Hepatocyte (in vitro differentiated cells): ENCODE measurements around the gene IRF8. TPM values are rescaled to one million over a fixed set of nuclear protein-coding genes. Genes with fewer than 3 reads are reported as not detected.

ENCODE experiments used
- DNase-seq: peaks from one replicate; pipeline ENCODE4 v3.0.0-alpha.2; 2016; ENCODE audit warnings: low spot score
- H2AFZ ChIP-seq: fragments of 200-600 bp; sonication (generic); 2 replicates; pipeline ENCODE4 v1.6.0; 2016; ENCODE audit warnings: antibody characterized with exemption, mild to moderate bottlenecking
- H3K27ac ChIP-seq: fragments of 200-600 bp; sonication (generic); 2 replicates; pipeline ENCODE4 v1.5.1; 2016; ENCODE audit warnings: mild to moderate bottlenecking
- H3K27me3 ChIP-seq: fragments of 200-600 bp; sonication (generic); 2 replicates; pipeline ENCODE4 v1.6.1; 2016
- H3K36me3 ChIP-seq: fragments of 200-600 bp; sonication (generic); replicated peaks from 2 replicates; pipeline ENCODE4 v1.5.1; 2016; ENCODE audit warnings: low read depth; ENCODE audit not compliant: insufficient read depth
- H3K4me1 ChIP-seq: fragments of 200-600 bp; sonication (generic); 2 replicates; pipeline ENCODE4 v1.5.1; 2016; ENCODE audit warnings: mild to moderate bottlenecking, moderate library complexity; ENCODE audit not compliant: insufficient read depth
- H3K4me2 ChIP-seq: fragments of 200-600 bp; sonication (generic); 2 replicates; pipeline ENCODE4 v1.6.0; 2016
- H3K4me3 ChIP-seq: fragments of 200-600 bp; sonication (generic); 2 replicates; pipeline ENCODE4 v1.5.1; 2016; ENCODE audit warnings: mild to moderate bottlenecking
- H3K79me2 ChIP-seq: fragments of 200-600 bp; sonication (generic); 2 replicates; pipeline ENCODE4 v1.6.0; 2017; ENCODE audit warnings: mild to moderate bottlenecking
- H3K9me2 ChIP-seq: fragments of 200-600 bp; sonication (generic); replicated peaks from 2 replicates; pipeline ENCODE4 v1.6.0; 2017; ENCODE audit warnings: mild to moderate bottlenecking; ENCODE audit not compliant: insufficient read depth
- H3K9me3 ChIP-seq: fragments of 200-600 bp; sonication (generic); 2 replicates; pipeline ENCODE4 v1.5.1; 2016; ENCODE audit warnings: low read depth, mild to moderate bottlenecking
- H4K20me1 ChIP-seq: fragments of 200-600 bp; sonication (generic); 2 replicates; pipeline ENCODE4 v1.6.0; 2016; ENCODE audit warnings: mild to moderate bottlenecking; ENCODE audit not compliant: insufficient read depth, poor library complexity, severe bottlenecking
- EZH2 ChIP-seq: fragments of 200-600 bp; sonication (generic); IDR thresholded peaks from 2 replicates; pipeline ENCODE4 v1.6.1; 2016; ENCODE audit warnings: antibody characterized with exemption, mild to moderate bottlenecking, borderline replicate concordance
- EZH2phosphoT487 ChIP-seq: fragments of 200-600 bp; sonication (generic); IDR thresholded peaks from one replicate; pipeline ENCODE4 v1.6.1; 2018; ENCODE audit warnings: antibody characterized with exemption, mild to moderate bottlenecking, low read depth, moderate library complexity; ENCODE audit not compliant: unreplicated experiment, severe bottlenecking
- WGBS: methylation state at CpG from one replicate; pipeline ENCODE4 v1.1.6; 2016; ENCODE audit warnings: low lambda C conversion rate; ENCODE audit errors: missing lambda C conversion rate; 5-methylcytosine and 5-hydroxymethylcytosine counted together
- polyA plus RNA-seq: library from polyadenylated mRNA; unstranded; fragments of >200 nt; fragmentation: Nextera tagmentation; extraction: Ambion mirVana; gene quantifications from 2 replicates; pipeline ENCODE4 v1.2.1, GENCODE V29; 2016
- total RNA-seq: library from RNA; depleted of rRNA; stranded (reverse); fragments of >200 nt; gene quantifications from 2 replicates; pipeline ENCODE4 v1.2.3, GENCODE V29; 2014
- TF ChIP-seq, protein P1 (sequence below): fragments of 200-600 bp; sonication (generic); IDR thresholded peaks from 2 replicates; pipeline ENCODE4 v1.5.1; 2016; ENCODE audit warnings: antibody characterized with exemption, mild to moderate bottlenecking; ENCODE audit not compliant: poor library complexity

Gene IRF8
- total and polyA plus RNA-seq, 2 experiments from 2014 or later: 6.9 to 8.4 TPM

DNA sequence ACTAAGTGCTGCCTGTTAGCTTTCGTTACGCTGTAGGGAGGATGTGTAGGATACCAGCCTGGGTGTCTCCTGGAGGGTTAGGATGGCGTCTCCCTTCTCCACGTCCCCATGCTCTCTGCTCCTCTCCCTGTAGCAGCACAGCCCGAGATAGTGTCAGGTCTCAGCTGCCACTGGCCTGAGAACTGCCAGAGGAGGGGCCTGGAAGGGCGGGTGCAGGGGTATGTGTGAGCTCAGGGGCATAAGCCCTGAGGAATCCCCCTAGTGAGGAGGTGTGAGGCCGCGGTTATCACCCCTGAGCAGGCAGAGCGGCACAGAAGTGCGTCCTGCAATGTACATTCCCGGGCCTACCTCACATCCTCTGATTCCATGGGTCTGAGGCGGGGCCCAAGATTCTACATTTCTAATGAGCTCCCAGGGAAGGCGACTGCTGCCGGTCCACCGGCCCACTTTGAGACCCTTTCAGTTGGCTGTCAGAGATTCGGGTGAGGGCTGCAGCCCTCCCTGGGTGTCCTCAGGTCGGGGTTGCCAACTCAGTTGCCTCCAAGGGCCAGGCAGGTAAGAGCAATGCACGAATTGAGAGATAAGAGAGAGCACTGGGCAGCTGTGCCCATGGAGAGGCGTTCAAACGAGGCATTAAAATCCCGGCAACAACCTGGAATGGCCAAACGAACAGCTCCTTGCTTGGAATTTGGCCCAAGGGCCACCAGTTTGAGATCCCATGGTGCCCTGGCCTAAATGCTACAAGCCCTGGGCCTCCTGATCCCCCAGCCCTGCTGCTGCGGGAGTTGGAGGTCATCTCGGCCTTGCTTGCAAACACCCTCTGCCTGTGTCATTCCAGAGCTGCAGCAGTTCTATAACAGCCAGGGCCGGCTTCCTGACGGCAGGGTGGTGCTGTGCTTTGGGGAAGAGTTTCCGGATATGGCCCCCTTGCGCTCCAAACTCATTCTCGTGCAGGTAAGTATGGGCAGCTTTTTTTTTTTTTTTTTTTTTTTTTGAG is 20.6 kb downstream of the IRF8 start:
- 89% methylated on average over 29 of the region's 29 CpGs for WGBS
- no peaks in the 10 kb centered on the region for H3K27me3 ChIP-seq

DNA sequence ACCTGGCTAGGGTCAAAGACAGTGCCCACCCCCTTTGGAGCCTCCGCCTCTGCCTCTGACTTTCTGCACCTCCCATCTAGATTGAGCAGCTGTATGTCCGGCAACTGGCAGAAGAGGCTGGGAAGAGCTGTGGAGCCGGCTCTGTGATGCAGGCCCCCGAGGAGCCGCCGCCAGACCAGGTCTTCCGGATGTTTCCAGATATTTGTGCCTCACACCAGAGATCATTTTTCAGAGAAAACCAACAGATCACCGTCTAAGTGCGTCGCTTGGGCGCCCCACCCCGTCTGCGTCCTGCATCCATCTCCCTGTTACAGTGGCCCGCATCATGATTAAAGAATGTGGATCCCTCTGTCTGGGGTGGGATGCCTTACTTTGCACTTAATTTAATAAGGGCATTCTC is 22.1 kb downstream of the IRF8 start:
- H4K20me1 ChIP-seq: no peaks in the 10 kb centered on the region
- 91% methylated on average over 14 of the region's 14 CpGs for WGBS

More for the DNA sequence above, 20.6 kb downstream of the IRF8 start:
- Histone ChIP-seq H3K27ac (no peak overlapping the region), H3K4me2 (no peak overlapping the region), H3K9me2 (no peaks in the 10 kb centered on the region), H4K20me1 (no peaks in the 10 kb centered on the region), H3K4me3 (no peak overlapping the region), H3K4me1 (peaks cover 6% of the 10 kb centered on the region), H2AFZ (no peak overlapping the region), H3K9me3 (no peaks in the 10 kb centered on the region), H3K36me3 (no peaks in the 10 kb centered on the region), H3K79me2 (no peaks in the 10 kb centered on the region)
- TF ChIP-seq EZH2phosphoT487 (no peak), EZH2 (no peak)
- TF ChIP-seq, protein P1, sequence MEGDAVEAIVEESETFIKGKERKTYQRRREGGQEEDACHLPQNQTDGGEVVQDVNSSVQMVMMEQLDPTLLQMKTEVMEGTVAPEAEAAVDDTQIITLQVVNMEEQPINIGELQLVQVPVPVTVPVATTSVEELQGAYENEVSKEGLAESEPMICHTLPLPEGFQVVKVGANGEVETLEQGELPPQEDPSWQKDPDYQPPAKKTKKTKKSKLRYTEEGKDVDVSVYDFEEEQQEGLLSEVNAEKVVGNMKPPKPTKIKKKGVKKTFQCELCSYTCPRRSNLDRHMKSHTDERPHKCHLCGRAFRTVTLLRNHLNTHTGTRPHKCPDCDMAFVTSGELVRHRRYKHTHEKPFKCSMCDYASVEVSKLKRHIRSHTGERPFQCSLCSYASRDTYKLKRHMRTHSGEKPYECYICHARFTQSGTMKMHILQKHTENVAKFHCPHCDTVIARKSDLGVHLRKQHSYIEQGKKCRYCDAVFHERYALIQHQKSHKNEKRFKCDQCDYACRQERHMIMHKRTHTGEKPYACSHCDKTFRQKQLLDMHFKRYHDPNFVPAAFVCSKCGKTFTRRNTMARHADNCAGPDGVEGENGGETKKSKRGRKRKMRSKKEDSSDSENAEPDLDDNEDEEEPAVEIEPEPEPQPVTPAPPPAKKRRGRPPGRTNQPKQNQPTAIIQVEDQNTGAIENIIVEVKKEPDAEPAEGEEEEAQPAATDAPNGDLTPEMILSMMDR: no peak
- DNase-seq: no peak

DNA sequence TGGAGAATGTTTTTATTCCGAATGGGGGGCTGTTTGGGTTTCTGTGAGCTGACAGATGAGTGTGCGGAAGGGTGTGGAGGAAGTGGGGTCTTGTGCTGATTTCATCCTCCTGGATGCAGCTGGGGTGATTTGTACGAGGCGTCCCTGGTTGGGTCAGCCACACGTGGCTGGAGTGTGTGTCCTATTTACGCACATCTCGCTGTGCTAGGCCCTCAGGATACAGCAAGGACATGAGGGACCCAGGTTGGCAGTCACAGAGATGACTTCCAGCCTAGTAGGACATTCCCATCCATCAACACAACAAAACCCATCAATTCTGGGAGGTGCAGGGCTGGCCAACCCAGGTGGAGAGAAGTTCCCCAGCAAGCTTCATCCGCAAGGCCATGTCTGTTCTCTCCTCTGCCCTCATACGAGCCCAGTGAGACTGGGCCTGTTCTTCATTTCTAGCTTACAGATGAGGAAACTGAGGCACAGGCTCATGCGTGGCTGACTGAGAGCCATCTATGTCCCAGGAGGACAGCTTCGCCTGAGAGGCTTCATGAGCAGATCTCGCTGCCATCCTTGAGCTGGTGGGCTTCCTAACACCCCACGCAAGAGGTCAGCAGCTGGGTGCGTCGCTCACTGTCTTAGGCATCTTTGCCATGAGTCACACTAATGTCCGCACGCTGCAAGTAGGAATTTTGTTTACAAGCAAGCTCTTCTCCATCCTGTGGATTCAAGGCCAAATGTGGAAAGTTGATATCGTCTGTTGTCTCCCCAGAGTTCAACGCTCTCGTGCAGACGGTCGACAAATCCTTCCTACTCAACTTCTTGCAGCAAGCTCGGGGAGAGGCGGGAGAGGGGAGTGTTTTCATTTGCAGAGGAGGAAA is 24.4 kb downstream of the IRF8 start:
- H3K9me2 ChIP-seq: no peaks in the 10 kb centered on the region
- H3K4me3 ChIP-seq: no peak overlapping the region
- TF ChIP-seq EZH2 (no peak), EZH2phosphoT487 (no peak)
- TF ChIP-seq, protein P1: no peak
- H4K20me1 ChIP-seq: no peaks in the 10 kb centered on the region
- H3K79me2 ChIP-seq: no peaks in the 10 kb centered on the region
- peaks cover 10% of the 10 kb centered on the region for H3K4me1 ChIP-seq
- H2AFZ ChIP-seq: no peak overlapping the region
- H3K36me3 ChIP-seq: no peaks in the 10 kb centered on the region
- peak overlapping the region; percentile 71 for H3K27ac ChIP-seq
- no peaks in the 10 kb centered on the region for H3K9me3 ChIP-seq
- 78% methylated on average over 24 of the region's 24 CpGs for WGBS
- DNase-seq: peak; percentile 54
- no peaks in the 10 kb centered on the region for H3K27me3 ChIP-seq
- H3K4me2 ChIP-seq: no peak overlapping the region

More for the DNA sequence above, 22.1 kb downstream of the IRF8 start:
- Histone ChIP-seq H3K9me2 (no peaks in the 10 kb centered on the region), H3K4me2 (no peak overlapping the region), H3K27ac (no peak overlapping the region), H3K36me3 (no peaks in the 10 kb centered on the region), H3K4me3 (no peak overlapping the region), H3K4me1 (peaks cover 3% of the 10 kb centered on the region), H3K79me2 (no peaks in the 10 kb centered on the region), H2AFZ (no peak overlapping the region), H3K9me3 (no peaks in the 10 kb centered on the region), H3K27me3 (no peaks in the 10 kb centered on the region)
- TF ChIP-seq, protein P1: no peak
- no peak for TF ChIP-seq EZH2phosphoT487
- TF ChIP-seq EZH2: no peak
- no peak for DNase-seq
